GM23248 (cell line): Measurements from ENCODE around the gene SLC25A21. TPM values are rescaled to one million over a fixed set of nuclear protein-coding genes. Genes with fewer than 3 reads are reported as not detected.
A peak's percentile ranks its signal among the peaks of the same experiment; 100 is the strongest.

Source experiments
- DNase-seq: peaks from one replicate; pipeline ENCODE4 v3.0.0-alpha.2; 2015
- H2AFZ ChIP-seq: fragments of 200-600 bp; sonication (generic); 2 replicates; pipeline ENCODE4 v1.6.1; 2016; ENCODE audit warnings: antibody characterized with exemption
- H3F3A ChIP-seq: fragments of 200-600 bp; sonication (generic); 2 replicates; pipeline ENCODE4 v1.6.1; 2016; ENCODE audit warnings: mild to moderate bottlenecking, antibody characterized with exemption, mixed run types; ENCODE audit not compliant: insufficient read depth
- H3K27ac ChIP-seq: fragments of 200-600 bp; sonication (generic); 2 replicates; pipeline ENCODE4 v1.5.1; 2016; ENCODE audit warnings: mild to moderate bottlenecking
- H3K27me3 ChIP-seq: fragments of 200-600 bp; sonication (generic); replicated peaks from 2 replicates; pipeline ENCODE4 v1.6.1; 2016; ENCODE audit warnings: mild to moderate bottlenecking; ENCODE audit not compliant: insufficient read depth
- H3K36me3 ChIP-seq: fragments of 200-600 bp; sonication (generic); 2 replicates; pipeline ENCODE4 v1.6.1; 2016; ENCODE audit warnings: low read depth, mild to moderate bottlenecking
- H3K4me1 ChIP-seq: fragments of 200-600 bp; sonication (generic); 2 replicates; pipeline ENCODE4 v1.6.1; 2016; ENCODE audit warnings: mild to moderate bottlenecking; ENCODE audit not compliant: insufficient read depth
- H3K4me2 ChIP-seq: fragments of 200-600 bp; sonication (generic); one replicate; pipeline ENCODE4 v1.6.1; 2016; ENCODE audit warnings: mild to moderate bottlenecking; ENCODE audit not compliant: unreplicated experiment
- H3K4me3 ChIP-seq: fragments of 200-600 bp; sonication (generic); 2 replicates; pipeline ENCODE4 v1.5.1; 2016; ENCODE audit warnings: mild to moderate bottlenecking
- H3K79me2 ChIP-seq: fragments of 200-600 bp; sonication (generic); 2 replicates; pipeline ENCODE4 v1.6.1; 2016; ENCODE audit warnings: mild to moderate bottlenecking; ENCODE audit not compliant: insufficient read depth
- H3K9ac ChIP-seq: fragments of 200-600 bp; sonication (generic); 2 replicates; pipeline ENCODE4 v1.6.1; 2016; ENCODE audit warnings: mild to moderate bottlenecking
- H3K9me2 ChIP-seq: fragments of 200-600 bp; sonication (generic); 2 replicates; pipeline ENCODE4 v1.6.1; 2016; ENCODE audit warnings: mixed run types, mild to moderate bottlenecking, moderate library complexity; ENCODE audit not compliant: insufficient read depth
- H3K9me3 ChIP-seq: fragments of 200-600 bp; sonication (generic); one replicate; pipeline ENCODE4 v1.6.1; 2017; ENCODE audit warnings: low read depth
- H4K20me1 ChIP-seq: fragments of 200-600 bp; sonication (generic); 2 replicates; pipeline ENCODE4 v1.6.0; 2016; ENCODE audit not compliant: insufficient read depth
- EZH2 ChIP-seq: fragments of 200-600 bp; sonication (generic); IDR thresholded peaks from 2 replicates; pipeline ENCODE4 v1.6.1; 2018; ENCODE audit warnings: antibody characterized with exemption, mild to moderate bottlenecking; ENCODE audit not compliant: insufficient read depth, poor library complexity, severe bottlenecking
- EZH2phosphoT487 ChIP-seq: fragments of 200-600 bp; sonication (generic); IDR thresholded peaks from 2 replicates; pipeline ENCODE4 v1.6.1; 2018; ENCODE audit warnings: antibody characterized with exemption, moderate library complexity, mild to moderate bottlenecking, low read depth; ENCODE audit not compliant: insufficient read depth
- WGBS, 2 experiments: methylation state at CpG; one replicate each; pipeline ENCODE4 v1.1.6; 2015 to 2017; ENCODE audit warnings: low lambda C conversion rate in 2 of 2, low coverage in 1 of 2; ENCODE audit errors: missing lambda C conversion rate in 2 of 2; 5-methylcytosine and 5-hydroxymethylcytosine counted together
- in situ Hi-C: fragments of 300-500 bp; cut with MboI; formaldehyde crosslinking; loops from 2 replicates; pipeline ENCODE4 v1.15.0; 2020
- polyA plus RNA-seq: library from polyadenylated mRNA; unstranded; fragments of >200 nt; fragmentation: Nextera tagmentation; extraction: Ambion mirVana; gene quantifications from 2 replicates; pipeline ENCODE4 v1.2.1, GENCODE V29; 2016
- total RNA-seq: library from RNA; depleted of rRNA; stranded (reverse); fragments of >200 nt; shearing (Covaris generic); gene quantifications from 2 replicates; pipeline ENCODE4 v1.2.3, GENCODE V29; 2014

SLC25A21 gene
- total and polyA plus RNA-seq, 2 experiments from 2014 or later, result 0.26 TPM; not detected in 1

DNA sequence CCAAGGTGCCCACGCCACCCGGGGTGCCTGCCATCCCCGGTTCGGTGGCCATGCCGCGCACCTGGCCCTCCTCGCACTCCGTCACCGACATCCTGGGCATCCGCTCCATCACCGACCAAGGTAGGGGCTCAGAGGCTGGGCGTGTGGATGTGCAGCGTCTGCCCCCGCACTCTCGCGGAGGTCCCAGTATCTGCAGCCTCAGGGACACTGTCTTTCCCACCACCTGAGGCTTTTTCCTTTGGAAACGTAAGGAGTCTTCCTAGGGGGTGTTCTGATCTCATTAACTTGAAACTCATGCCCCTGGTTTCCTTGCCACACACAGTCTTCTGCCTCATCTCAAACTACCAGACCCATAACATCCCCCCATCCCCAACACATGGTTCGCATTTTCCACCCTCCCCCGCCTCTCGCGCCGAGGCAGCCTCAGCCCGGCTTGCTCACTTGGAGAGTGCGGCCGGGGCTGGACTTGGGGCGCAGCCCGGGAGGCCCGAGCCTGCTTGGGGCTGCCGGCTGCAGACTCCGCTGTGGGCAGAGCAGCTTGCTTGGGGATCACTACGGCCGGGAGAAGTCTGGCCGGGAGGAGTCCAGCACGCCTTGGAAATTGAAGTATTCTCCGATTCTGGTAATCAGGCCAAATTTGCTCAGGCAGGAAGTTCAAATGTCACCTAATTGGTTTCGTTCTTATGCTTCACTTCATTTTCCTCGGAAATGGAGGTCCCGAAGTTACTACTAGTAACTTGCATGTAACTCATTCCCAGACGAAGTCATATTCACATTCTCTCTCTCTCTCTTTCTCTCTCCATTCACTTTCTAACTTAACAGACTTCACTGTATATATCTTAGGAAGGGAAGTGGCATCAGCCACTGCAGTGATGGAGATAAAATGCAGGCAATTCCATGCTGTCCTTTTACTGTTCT lies 508.7 kb downstream of the SLC25A21 start:
- no peaks in the 10 kb centered on the region for H4K20me1 ChIP-seq
- H3K4me3 ChIP-seq, result peak overlapping the region; percentile 84
- no peaks in the 10 kb centered on the region for H3K79me2 ChIP-seq
- peak; percentile 69 for DNase-seq
- H3K9me3 ChIP-seq, result no peaks in the 10 kb centered on the region
- WGBS, 2 experiments, result 4 to 6% methylated on average over 32 to 36 of the region's 39 CpGs
- no peaks in the 10 kb centered on the region for H3K36me3 ChIP-seq
- H3F3A ChIP-seq, result no peaks in the 10 kb centered on the region; the same call in 1 of the 2 replicates
- H3K4me1 ChIP-seq, result no peaks in the 10 kb centered on the region; the same call in 1 of the 2 replicates
- no peak; the same call in 1 of the 2 replicates for TF ChIP-seq EZH2phosphoT487
- TF ChIP-seq EZH2, result peak; percentile 43
- peaks cover 50% of the 10 kb centered on the region for H3K27me3 ChIP-seq
- H3K9ac ChIP-seq, result no peak overlapping the region
- no peaks in the 10 kb centered on the region for H3K9me2 ChIP-seq
- H3K4me2 ChIP-seq, result peak overlapping the region; percentile 69
- in situ Hi-C loops, result loop anchor here (25.0 kb wide), 1 partner anchor 274 kb away; no protein-coding TSS in a partner anchor
- H3K27ac ChIP-seq, result no peak overlapping the region
- peak overlapping the region; percentile 90 for H2AFZ ChIP-seq

DNA sequence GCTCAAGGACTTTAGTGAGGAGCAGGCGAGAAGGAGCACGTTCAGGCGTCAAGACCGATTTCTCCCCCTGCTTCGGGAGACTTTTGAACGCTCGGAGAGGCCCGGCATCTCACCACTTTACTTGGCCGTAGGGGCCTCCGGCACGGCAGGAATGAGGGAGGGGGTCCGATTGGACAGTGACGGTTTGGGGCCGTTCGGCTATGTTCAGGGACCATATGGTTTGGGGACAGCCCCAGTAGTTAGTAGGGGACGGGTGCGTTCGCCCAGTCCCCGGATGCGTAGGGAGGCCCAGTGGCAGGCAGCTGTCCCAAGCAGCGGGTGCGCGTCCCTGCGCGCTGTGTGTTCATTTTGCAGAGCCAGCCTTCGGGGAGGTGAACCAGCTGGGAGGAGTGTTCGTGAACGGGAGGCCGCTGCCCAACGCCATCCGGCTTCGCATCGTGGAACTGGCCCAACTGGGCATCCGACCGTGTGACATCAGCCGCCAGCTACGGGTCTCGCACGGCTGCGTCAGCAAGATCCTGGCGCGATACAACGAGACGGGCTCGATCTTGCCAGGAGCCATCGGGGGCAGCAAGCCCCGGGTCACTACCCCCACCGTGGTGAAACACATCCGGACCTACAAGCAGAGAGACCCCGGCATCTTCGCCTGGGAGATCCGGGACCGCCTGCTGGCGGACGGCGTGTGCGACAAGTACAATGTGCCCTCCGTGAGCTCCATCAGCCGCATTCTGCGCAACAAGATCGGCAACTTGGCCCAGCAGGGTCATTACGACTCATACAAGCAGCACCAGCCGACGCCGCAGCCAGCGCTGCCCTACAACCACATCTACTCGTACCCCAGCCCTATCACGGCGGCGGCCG lies 509.6 kb downstream of the SLC25A21 start:
- Histone ChIP-seq H2AFZ (peak overlapping the region; percentile 90), H3K79me2 (no peaks in the 10 kb centered on the region), H3K4me1 (no peaks in the 10 kb centered on the region; the same call in 1 of the 2 replicates), H3K9me2 (no peaks in the 10 kb centered on the region), H4K20me1 (no peaks in the 10 kb centered on the region), H3K36me3 (no peaks in the 10 kb centered on the region), H3K27ac (no peak overlapping the region), H3K27me3 (peaks cover 58% of the 10 kb centered on the region), H3K4me3 (peak overlapping the region; percentile 84), H3K9ac (no peak overlapping the region), H3K4me2 (peak overlapping the region; percentile 69), H3F3A (no peaks in the 10 kb centered on the region; the same call in 1 of the 2 replicates), H3K9me3 (no peaks in the 10 kb centered on the region)
- DNase-seq, result peak; percentile 68
- TF ChIP-seq EZH2 (peak; percentile 41), EZH2phosphoT487 (no peak)
- 2% methylated on average over 70 to 71 of the region's 71 CpGs for WGBS, 2 experiments
- in situ Hi-C loops, result loop anchor here (25.0 kb wide), 1 partner anchor 275 kb away; no protein-coding TSS in a partner anchor

DNA sequence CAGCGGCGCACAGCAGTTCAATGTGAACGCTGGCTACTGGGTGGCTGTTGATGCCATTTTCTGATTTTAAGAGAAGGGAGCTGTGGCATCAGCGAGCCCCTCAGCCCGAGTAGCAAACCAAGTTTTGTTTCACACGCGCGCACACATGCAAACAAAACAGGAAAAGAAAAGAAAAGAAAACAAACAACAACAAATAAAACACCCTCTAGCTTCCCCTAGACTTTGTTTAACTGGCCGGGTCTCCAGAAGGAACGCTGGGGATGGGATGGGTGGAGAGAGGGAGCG lies 510.2 kb downstream of the SLC25A21 start:
- H3K9me3 ChIP-seq, result no peaks in the 10 kb centered on the region
- peak overlapping the region; percentile 84 for H3K4me3 ChIP-seq
- no peak overlapping the region for H3K9ac ChIP-seq
- H3K27ac ChIP-seq, result no peak overlapping the region
- DNase-seq, result no peak
- H4K20me1 ChIP-seq, result no peaks in the 10 kb centered on the region
- H3K36me3 ChIP-seq, result no peaks in the 10 kb centered on the region
- 1 to 3% methylated on average over 11 of the region's 11 CpGs for WGBS, 2 experiments
- H3K79me2 ChIP-seq, result no peaks in the 10 kb centered on the region
- TF ChIP-seq EZH2phosphoT487 (no peak), EZH2 (peak; percentile 34)
- H3K4me1 ChIP-seq, result no peaks in the 10 kb centered on the region; the same call in 1 of the 2 replicates
- H3K4me2 ChIP-seq, result peak overlapping the region; percentile 69
- in situ Hi-C loops, result loop anchor here (25.0 kb wide), 1 partner anchor 275 kb away; no protein-coding TSS in a partner anchor
- peak overlapping the region; percentile 90 for H2AFZ ChIP-seq
- peaks cover 58% of the 10 kb centered on the region for H3K27me3 ChIP-seq
- no peaks in the 10 kb centered on the region for H3K9me2 ChIP-seq
- no peaks in the 10 kb centered on the region; the same call in 1 of the 2 replicates for H3F3A ChIP-seq
